ENCODE data around the gene C1QTNF9.

C1QTNF9 gene

DNA sequence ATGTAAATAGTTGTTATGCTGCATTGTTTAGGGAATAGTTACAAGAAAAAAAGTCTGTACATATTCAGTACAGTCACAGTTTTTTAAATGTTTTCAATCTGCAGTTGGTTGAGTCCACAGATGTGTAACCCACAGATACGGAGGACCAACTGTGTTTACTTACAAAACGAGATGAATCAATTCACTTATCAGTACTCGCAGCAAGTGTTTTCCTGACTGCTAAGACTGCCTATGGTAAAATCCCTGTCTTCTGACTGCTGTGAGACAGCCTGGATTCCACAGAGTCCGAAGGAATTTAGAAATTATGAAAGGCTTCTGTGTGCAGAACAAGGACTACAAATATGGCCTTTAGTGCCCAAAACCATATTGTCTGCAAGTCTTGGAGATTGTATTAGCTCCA, 45.7 kb upstream of the C1QTNF9 start:
- TF ChIP-seq RBAK (tag by site-specific recombination; IDR thresholded peaks at IDR 0.05) (no peak), ZBTB17 (tag by site-specific recombination; IDR thresholded peaks at IDR 0.05) (no peak), ZNF843 (tag by site-specific recombination; IDR thresholded peaks at IDR 0.05) (no peak), ZNF548 (tag by site-specific recombination; IDR thresholded peaks at IDR 0.05) (no peak), ZNF121 (tag by site-specific recombination; IDR thresholded peaks at IDR 0.05) (no peak)
- TF ChIP-seq, protein P1, sequence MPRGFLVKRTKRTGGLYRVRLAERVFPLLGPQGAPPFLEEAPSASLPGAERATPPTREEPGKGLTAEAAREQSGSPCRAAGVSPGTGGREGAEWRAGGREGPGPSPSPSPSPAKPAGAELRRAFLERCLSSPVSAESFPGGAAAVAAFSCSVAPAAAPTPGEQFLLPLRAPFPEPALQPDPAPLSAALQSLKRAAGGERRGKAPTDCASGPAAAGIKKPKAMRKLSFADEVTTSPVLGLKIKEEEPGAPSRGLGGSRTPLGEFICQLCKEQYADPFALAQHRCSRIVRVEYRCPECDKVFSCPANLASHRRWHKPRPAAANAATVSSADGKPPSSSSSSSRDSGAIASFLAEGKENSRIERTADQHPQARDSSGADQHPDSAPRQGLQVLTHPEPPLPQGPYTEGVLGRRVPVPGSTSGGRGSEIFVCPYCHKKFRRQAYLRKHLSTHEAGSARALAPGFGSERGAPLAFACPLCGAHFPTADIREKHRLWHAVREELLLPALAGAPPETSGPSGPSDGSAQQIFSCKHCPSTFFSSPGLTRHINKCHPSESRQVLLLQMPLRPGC (tag by site-specific recombination; IDR thresholded peaks at IDR 0.05): no peak
- no peak overlapping the region for H3K27ac ChIP-seq (ENCODE audit: extremely low read depth, low read depth, low read length)
- H3K4me3 ChIP-seq (ENCODE audit: low read depth, low read length): no peak overlapping the region
- no peaks in the 10 kb centered on the region for H3K36me3 ChIP-seq (ENCODE audit: control insufficient read depth in 2 of 2, insufficient read depth in 1 of 2, low read length in 2 of 2)
- H3K9me3 ChIP-seq (ENCODE audit: control insufficient read depth, insufficient read depth, low read depth, low read length): no peaks in the 10 kb centered on the region
- POLR2A ChIA-PET: no interaction called here
- H3K4me1 ChIP-seq (ENCODE audit: control insufficient read depth, insufficient read depth, low read length): no peaks in the 10 kb centered on the region
- CTCF ChIA-PET: no interaction called here

DNA sequence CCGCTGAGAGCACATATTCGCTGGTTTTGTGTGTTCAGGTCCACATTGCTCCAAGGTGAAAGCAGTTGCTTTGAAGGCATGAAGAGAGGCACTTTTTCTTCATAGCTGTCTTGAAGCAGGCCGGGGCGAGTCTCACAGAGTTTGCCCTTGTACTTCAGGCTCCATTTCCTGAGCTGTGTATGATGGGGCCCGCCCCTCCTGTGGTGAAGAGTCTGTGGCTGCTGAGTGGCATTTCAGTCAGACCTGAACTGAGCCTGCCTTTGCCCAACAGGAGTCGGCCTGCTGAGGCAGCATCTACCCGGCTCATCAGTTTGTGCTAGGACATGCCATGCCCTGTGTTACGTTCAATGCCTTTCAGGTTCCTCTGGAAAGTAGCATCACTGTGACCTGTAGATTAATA, 44.4 kb upstream of the C1QTNF9 start:
- Histone ChIP-seq H3K9me3 (ENCODE audit: control insufficient read depth, insufficient read depth, low read depth, low read length) (no peaks in the 10 kb centered on the region), H3K36me3 (ENCODE audit: control insufficient read depth in 2 of 2, insufficient read depth in 1 of 2, low read length in 2 of 2) (no peaks in the 10 kb centered on the region), H3K27ac (ENCODE audit: extremely low read depth, low read depth, low read length) (no peak overlapping the region), H3K4me1 (ENCODE audit: control insufficient read depth, insufficient read depth, low read length) (no peaks in the 10 kb centered on the region), H3K4me3 (ENCODE audit: low read depth, low read length) (no peak overlapping the region)
- TF ChIP-seq, protein P2, sequence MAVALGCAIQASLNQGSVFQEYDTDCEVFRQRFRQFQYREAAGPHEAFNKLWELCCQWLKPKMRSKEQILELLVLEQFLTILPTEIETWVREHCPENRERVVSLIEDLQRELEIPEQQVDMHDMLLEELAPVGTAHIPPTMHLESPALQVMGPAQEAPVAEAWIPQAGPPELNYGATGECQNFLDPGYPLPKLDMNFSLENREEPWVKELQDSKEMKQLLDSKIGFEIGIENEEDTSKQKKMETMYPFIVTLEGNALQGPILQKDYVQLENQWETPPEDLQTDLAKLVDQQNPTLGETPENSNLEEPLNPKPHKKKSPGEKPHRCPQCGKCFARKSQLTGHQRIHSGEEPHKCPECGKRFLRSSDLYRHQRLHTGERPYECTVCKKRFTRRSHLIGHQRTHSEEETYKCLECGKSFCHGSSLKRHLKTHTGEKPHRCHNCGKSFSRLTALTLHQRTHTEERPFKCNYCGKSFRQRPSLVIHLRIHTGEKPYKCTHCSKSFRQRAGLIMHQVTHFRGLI (tag by site-specific recombination; IDR thresholded peaks at IDR 0.05): no peak
- TF ChIP-seq ZNF777 (tag by site-specific recombination; IDR thresholded peaks at IDR 0.05; ENCODE audit: borderline replicate concordance) (no peak), ZNF658 (tag by site-specific recombination; IDR thresholded peaks at IDR 0.05) (no peak), HOXC10 (CRISPR knock-in tag; IDR thresholded peaks at IDR 0.05) (no peak), ZBTB7A (tag by site-specific recombination; IDR thresholded peaks at IDR 0.05; ENCODE audit: low read depth) (no peak)
- TF ChIP-seq, protein P3, sequence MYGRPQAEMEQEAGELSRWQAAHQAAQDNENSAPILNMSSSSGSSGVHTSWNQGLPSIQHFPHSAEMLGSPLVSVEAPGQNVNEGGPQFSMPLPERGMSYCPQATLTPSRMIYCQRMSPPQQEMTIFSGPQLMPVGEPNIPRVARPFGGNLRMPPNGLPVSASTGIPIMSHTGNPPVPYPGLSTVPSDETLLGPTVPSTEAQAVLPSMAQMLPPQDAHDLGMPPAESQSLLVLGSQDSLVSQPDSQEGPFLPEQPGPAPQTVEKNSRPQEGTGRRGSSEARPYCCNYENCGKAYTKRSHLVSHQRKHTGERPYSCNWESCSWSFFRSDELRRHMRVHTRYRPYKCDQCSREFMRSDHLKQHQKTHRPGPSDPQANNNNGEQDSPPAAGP (tag by site-specific recombination; IDR thresholded peaks at IDR 0.05): no peak
- ChIA-PET CTCF (no interaction called here), POLR2A (no interaction called here)

DNA sequence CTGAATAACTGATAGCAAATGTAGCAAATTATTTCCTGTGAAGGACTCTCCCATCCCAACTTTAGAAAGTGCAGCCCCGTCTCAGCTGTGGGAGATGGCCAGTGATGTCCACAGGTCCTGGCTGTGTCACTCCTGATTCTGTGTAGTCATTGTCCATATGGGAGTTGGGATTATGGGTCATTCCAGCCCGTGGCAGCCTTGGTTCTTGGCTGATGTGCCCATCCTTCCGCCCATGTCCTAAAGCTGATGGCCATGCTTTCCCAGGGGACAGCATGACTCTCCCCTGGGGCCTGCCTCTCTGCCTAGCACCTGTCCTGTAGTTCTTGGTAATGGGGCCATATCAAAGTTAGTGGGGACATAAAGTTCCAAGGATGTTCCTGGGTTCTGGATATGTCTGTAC, 43.9 kb upstream of the C1QTNF9 start:
- no peak overlapping the region for H3K27ac ChIP-seq (ENCODE audit: extremely low read depth, low read depth, low read length)
- H3K4me1 ChIP-seq (ENCODE audit: control insufficient read depth, insufficient read depth, low read length): no peaks in the 10 kb centered on the region
- no peak overlapping the region for H3K4me3 ChIP-seq (ENCODE audit: low read depth, low read length)
- ChIA-PET CTCF (no interaction called here), POLR2A (no interaction called here)
- no peaks in the 10 kb centered on the region for H3K9me3 ChIP-seq (ENCODE audit: control insufficient read depth, insufficient read depth, low read depth, low read length)
- no peaks in the 10 kb centered on the region for H3K36me3 ChIP-seq (ENCODE audit: control insufficient read depth in 2 of 2, insufficient read depth in 1 of 2, low read length in 2 of 2)
- TF ChIP-seq ZNF777 (tag by site-specific recombination; IDR thresholded peaks at IDR 0.05; ENCODE audit: borderline replicate concordance) (no peak), ZNF18 (tag by site-specific recombination; IDR thresholded peaks at IDR 0.05) (no peak), ZNF2 (tag by site-specific recombination; IDR thresholded peaks at IDR 0.05) (no peak), ZNF521 (tag by site-specific recombination; IDR thresholded peaks at IDR 0.05) (no peak), ZNF211 (tag by site-specific recombination; IDR thresholded peaks at IDR 0.05; ENCODE audit: low read depth) (no peak), ZNF488 (tag by site-specific recombination; IDR thresholded peaks at IDR 0.05) (no peak), AEBP2 (tag by site-specific recombination; IDR thresholded peaks at IDR 0.05; ENCODE audit: borderline replicate concordance) (no peak), ZNF654 (tag by site-specific recombination; IDR thresholded peaks at IDR 0.05; ENCODE audit: low read depth) (no peak), ZBTB11 (tag by site-specific recombination; conservative IDR thresholded peaks at IDR 0.05; ENCODE audit: low read depth) (no peak), WT1 (tag by site-specific recombination; IDR thresholded peaks at IDR 0.05) (no peak)

Measured in HEK293 (cell line).